ENCODE results near the gene LDLRAD4.
"Not testable (repeated sequence)": the region's sequence is repeated elsewhere in the genome, so short reads cannot be mapped to it uniquely, and the experiment has no call there.

The LDLRAD4 gene

GRCh38 chr18:13454363-13455150 lies 236.0 kb downstream of the LDLRAD4 start:
- no peak for DNase-seq

- no peak for DNase-seq
Measured at GRCh38 chr18:13455471-13455870, 236.9 kb downstream of the LDLRAD4 start.

DNA sequence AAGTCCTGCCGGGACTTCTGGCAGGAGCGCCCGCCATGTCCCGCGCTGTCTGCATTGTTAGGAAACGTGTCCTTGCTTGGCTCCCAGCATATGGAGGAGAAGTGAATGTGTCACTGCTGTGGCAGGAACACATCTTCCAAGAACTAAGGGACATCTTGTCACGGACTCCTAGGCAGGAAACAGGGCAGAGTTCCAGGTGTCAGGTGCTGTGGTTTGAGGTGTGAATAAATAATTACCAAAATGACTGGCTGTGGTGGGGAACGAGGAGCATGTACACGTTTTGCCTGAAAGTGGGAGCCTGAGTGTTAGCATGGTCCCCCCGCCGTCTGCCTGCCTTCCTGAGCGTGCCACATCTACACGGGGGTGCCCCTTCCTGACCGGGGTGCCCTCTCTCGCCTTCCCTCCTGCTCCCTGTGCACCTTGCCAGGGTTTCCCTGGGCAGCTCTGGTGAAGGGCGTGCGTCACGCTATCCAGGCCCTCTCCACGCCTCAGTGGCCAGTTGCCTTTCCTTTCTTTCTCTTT lies 237.5 kb downstream of the LDLRAD4 start:
- DNase-seq: peak; percentile 13

DNA sequence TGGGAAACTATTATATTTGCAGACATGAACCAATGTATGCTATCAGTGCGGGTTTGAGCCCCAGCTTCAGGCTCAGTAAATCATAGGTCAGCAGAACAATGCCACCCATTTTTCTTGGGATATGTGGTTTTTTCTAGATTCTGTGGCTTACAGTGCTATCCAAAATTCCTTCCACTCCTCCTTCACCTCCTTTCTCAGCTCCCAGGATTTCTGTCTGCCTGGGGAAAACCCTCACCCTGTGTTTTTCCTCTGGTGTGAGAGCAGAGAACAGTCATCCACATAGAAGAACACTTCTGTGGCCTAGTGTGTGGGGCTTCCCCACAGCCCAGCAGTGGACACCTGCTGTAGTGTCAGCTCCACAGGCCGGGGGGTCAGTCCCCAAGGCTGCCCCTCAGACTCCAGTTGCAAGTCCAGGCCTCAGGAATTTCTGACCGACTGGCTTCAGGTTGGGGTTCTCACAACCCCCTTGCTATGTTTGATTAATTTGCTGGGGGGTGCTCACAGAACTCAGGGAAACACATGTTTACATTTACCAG lies 238.2 kb downstream of the LDLRAD4 start:
- DNase-seq: no peak

- DNase-seq: no peak
Measured at GRCh38 chr18:13457327-13457726, 238.8 kb downstream of the LDLRAD4 start.

DNA sequence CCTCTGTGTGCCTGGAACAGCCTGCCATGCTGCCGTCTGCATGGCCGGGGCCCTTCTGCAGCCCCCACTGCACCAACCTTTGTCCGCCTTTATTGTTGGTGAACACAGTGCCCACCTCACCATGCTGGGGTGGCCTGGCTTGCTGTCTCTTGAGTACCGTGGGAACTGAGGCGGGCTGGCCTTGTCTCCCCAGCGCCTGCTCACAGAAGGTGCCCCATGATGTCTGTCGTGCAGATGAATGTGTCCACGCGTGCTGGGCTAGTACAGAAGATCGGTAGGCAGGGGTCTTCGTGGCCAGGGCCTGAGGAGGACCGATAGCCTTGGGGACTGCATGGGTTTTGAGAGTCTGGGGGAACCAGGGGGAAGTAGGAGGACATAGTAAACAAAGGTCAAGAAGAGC lies 242.4 kb downstream of the LDLRAD4 start:
- no peak for DNase-seq

GRCh38 chr18:13461469-13461868 lies 242.9 kb downstream of the LDLRAD4 start:
- DNase-seq: no peak

DNA sequence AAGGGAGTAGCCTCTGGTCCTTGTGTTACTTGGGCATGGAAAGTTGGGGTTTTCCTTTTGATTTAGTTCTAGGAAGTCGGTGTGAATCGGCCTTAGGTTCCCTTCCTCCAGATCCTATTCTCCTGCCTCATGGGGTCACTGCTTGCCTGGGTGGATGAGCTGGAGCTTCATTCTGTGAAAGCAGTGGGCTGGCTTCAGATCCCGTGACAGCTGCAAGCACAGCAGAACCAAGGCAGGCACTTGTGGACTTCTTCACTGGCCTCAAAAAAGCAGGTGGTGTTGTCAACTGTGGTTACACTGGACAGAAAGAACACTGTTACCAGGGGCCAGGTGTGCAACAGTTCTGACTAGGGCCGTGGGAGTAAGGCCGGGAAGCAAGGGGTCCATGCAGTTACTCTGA lies 243.4 kb downstream of the LDLRAD4 start:
- no peak for DNase-seq

GRCh38 chr18:13462686-13463085 lies 244.1 kb downstream of the LDLRAD4 start:
- DNase-seq: no peak

GRCh38 chr18:13463526-13464210 lies 245.1 kb downstream of the LDLRAD4 start:
- no peak for DNase-seq

- DNase-seq: peak; percentile 78
Measured at GRCh38 chr18:13464432-13465123, 246.0 kb downstream of the LDLRAD4 start.

DNA sequence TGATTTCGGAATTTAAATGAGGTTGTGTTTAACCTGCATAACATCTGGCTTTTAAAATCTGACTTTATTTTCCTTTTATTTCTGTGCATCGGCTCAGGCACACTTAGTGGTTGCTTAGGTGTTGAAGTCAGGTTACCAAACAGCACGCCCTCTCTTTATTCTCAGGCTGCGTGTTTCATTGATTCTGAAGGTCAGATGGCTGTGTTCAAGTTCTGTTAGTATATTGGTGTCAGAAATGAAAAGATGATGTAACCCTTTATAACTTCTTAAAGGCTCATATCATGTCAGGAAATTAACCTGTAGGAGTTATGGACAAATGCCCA lies 246.5 kb downstream of the LDLRAD4 start:
- no peak for DNase-seq

GRCh38 chr18:13465476-13465875 lies 246.9 kb downstream of the LDLRAD4 start:
- no peak for DNase-seq

GRCh38 chr18:13470516-13471197 lies 252.1 kb downstream of the LDLRAD4 start:
- DNase-seq: no peak

GRCh38 chr18:13471198-13471845 lies 252.8 kb downstream of the LDLRAD4 start:
- DNase-seq: no peak

- DNase-seq: no peak
Measured at GRCh38 chr18:13471971-13472628, 253.5 kb downstream of the LDLRAD4 start.

DNA sequence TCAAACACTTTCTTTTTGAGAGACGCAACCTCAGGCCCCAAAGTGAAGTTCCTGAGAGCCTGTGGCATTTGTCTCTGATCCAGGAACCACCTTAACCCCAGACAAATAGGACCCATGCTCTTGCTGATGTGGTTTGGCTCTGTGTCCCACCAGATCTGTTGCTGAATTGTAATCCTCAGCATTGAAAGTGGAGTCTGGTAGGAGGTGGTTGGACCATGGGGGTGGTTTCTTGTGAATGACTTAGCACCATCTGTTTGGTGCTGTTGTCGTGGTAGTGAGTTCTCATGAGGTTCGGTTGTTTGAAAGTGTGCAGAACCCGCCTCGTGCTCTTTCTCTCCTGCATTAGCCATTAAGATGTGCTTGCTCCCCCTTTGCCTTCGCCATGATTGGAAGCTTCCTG lies 255.2 kb downstream of the LDLRAD4 start:
- DNase-seq: no peak

DNA sequence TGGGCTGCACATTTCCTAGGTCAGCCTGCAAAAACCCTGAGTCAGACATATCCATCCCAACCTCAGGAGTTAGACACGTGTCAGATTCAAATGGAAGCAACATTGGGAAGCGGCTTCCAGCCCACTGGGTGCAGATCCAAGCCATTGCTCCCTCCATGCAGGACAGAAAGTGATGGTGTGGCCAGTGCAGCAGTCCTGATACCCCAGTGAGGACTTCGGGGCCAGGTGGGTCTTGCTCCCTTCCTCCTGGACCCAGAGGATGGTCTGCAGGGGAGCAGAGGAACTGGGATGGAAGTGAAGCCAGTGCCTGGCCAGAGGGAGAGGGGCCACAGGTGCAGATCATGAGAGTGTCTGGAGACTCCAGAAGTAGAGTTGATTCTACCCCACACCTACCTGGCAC lies 255.8 kb downstream of the LDLRAD4 start:
- DNase-seq: no peak

GRCh38 chr18:13474907-13475545 lies 256.5 kb downstream of the LDLRAD4 start:
- DNase-seq: no peak

DNA sequence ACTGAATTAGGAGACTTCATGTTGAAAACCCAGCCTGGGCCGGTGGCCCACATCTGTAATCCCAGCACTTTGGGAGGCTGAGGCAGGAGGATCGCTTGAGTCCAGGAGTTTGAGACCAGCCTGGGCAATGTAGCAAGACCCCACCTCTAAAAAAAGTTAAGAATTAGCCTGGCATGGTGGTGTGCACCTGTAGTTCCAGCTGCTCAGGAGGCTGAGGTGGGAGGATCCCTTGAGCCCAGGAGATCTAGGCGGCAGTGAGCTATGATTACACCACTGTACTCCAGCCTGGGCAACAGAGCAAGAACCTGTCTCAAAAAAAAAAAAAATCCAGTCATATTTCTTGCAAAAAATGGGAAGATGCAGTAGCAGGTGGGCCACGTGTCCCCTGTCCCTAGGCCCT lies 257.8 kb downstream of the LDLRAD4 start:
- not testable (repeated sequence) for DNase-seq

GRCh38 chr18:13477147-13477683 lies 258.7 kb downstream of the LDLRAD4 start:
- DNase-seq: no peak
